Uterus (tissue), 4 donors: ENCODE data around the gene HSPA8. TPM values are rescaled to one million over a fixed set of nuclear protein-coding genes. Genes with fewer than 3 reads are reported as not detected.

Experiments
- DNase-seq, 2 donors: peaks; one replicate each; pipeline ENCODE4 v3.0.0-alpha.2; 2019 to 2020
- H3K27ac ChIP-seq, 2 donors: fragments of 200-600 bp; sonication (generic); 1 replicate in 1 of 2; 2 replicates in 1 of 2; pipeline ENCODE4 v1.5.1; 2016 to 2018
- H3K27me3 ChIP-seq, 2 donors: fragments of 200-600 bp; sonication (generic); one replicate each; pipeline ENCODE4 v1.5.1; 2018 to 2019; ENCODE audit warnings: control low read depth in 1 of 2
- H3K36me3 ChIP-seq, 2 donors: fragments of 200-600 bp; sonication (generic); one replicate each; pipeline ENCODE4 v1.5.1; 2019; ENCODE audit warnings: control low read depth in 1 of 2
- H3K4me1 ChIP-seq, 2 donors: fragments of 200-600 bp; sonication (generic); one replicate each; pipeline ENCODE4 v1.5.1; 2018 to 2019; ENCODE audit warnings: control low read depth in 1 of 2
- H3K4me3 ChIP-seq, 2 donors: fragments of 200-600 bp; sonication (generic); 1 replicate in 1 of 2; 2 replicates in 1 of 2; pipeline ENCODE4 v1.5.1; 2018 to 2019; ENCODE audit warnings: mild to moderate bottlenecking in 1 of 2
- H3K9me3 ChIP-seq, 2 donors: fragments of 200-600 bp; sonication (generic); one replicate each; pipeline ENCODE4 v1.5.1; 2019; ENCODE audit warnings: control low read depth in 1 of 2
- CTCF ChIP-seq, 4 experiments: fragments of 200-600 bp in 2 of 4; fragments of 450-650 bp in 2 of 4; sonication (generic) in 2 of 4; IDR thresholded peaks; one replicate each; pipeline ENCODE4 v1.5.1; 2016 to 2019; ENCODE audit warnings: antibody characterized with exemption in 4 of 4, mild to moderate bottlenecking in 2 of 4, moderate library complexity in 1 of 4
- POLR2A ChIP-seq, 2 donors: fragments of 450-650 bp; IDR thresholded peaks; one replicate each; pipeline ENCODE4 v1.6.1; 2016; ENCODE audit warnings: antibody characterized with exemption in 2 of 2, mild to moderate bottlenecking in 1 of 2, moderate library complexity in 1 of 2
- intact Hi-C: fragments of 100-400 bp; cut with DNase I; formaldehyde crosslinking; loops from one replicate; pipeline ENCODE4 v1.15.1; 2023; ENCODE audit warnings: low total_unique reads
- small RNA-seq: library from RNA; depleted of rRNA; stranded (forward); fragments of <200 nt; gene quantifications from one replicate; pipeline ENCODE3, GENCODE V24; 2016
- total RNA-seq, 4 donors: library from RNA; depleted of rRNA in 3 of 4; stranded (reverse); fragments of >200 nt in 3 of 4; gene quantifications; one replicate each; pipeline versions ENCODE4 v1.1.0 to v1.2.4, GENCODE V29; 2014 to 2023
- donor health status: DM: yes; HTN: yes; CAD: no.

Gene HSPA8
- total RNA-seq, 4 donors from 2014 or later, result 360 to 1,864 (median 476) TPM

- no peaks in the 10 kb centered on the region for H3K9me3 ChIP-seq
- H3K27me3 ChIP-seq, result no peaks in the 10 kb centered on the region
- H3K27ac ChIP-seq, result no peak overlapping the region
- no peaks in the 10 kb centered on the region for H3K4me1 ChIP-seq
- no peak for TF ChIP-seq CTCF (IDR thresholded peaks at IDR 0.05)
- no peak for TF ChIP-seq POLR2A (IDR thresholded peaks at IDR 0.05)
- H3K36me3 ChIP-seq, result no peaks in the 10 kb centered on the region
- intact Hi-C loops, result no loop called here
- DNase-seq, result no peak
- no peak overlapping the region for H3K4me3 ChIP-seq
Observed at GRCh38 chr11:123033895-123034294, 28.0 kb downstream of the HSPA8 start.

GRCh38 chr11:123030517-123030916 lies 31.4 kb downstream of the HSPA8 start:
- intact Hi-C loops, result no loop called here
- no peak for DNase-seq

GRCh38 chr11:123020968-123021367 lies 41.0 kb downstream of the HSPA8 start:
- Histone ChIP-seq H3K27ac (no peak overlapping the region), H3K4me1 (no peaks in the 10 kb centered on the region), H3K36me3 (no peaks in the 10 kb centered on the region), H3K4me3 (no peak overlapping the region), H3K27me3 (peaks cover 0 to 3% of the 10 kb centered on the region in 2 donors), H3K9me3 (no peaks in the 10 kb centered on the region)
- intact Hi-C loops, result no loop called here
- no peak for DNase-seq
- TF ChIP-seq CTCF (IDR thresholded peaks at IDR 0.05), result peak in 1 of 4 experiments; percentile 25
- TF ChIP-seq POLR2A (IDR thresholded peaks at IDR 0.05), result no peak

More at GRCh38 chr11:123030517-123030916, 31.4 kb downstream of the HSPA8 start:
- no peak for TF ChIP-seq POLR2A (IDR thresholded peaks at IDR 0.05)
- TF ChIP-seq CTCF (IDR thresholded peaks at IDR 0.05), result no peak
- H3K4me1 ChIP-seq, result no peaks in the 10 kb centered on the region
- no peak overlapping the region for H3K27ac ChIP-seq
- no peaks in the 10 kb centered on the region for H3K36me3 ChIP-seq
- no peaks in the 10 kb centered on the region for H3K9me3 ChIP-seq
- H3K27me3 ChIP-seq, result no peaks in the 10 kb centered on the region
- H3K4me3 ChIP-seq, result no peak overlapping the region

GRCh38 chr11:123018702-123019101 lies 43.2 kb downstream of the HSPA8 start:
- no peak for DNase-seq
- TF ChIP-seq CTCF (IDR thresholded peaks at IDR 0.05) (no peak), POLR2A (IDR thresholded peaks at IDR 0.05) (no peak)
- intact Hi-C loops, result no loop called here
- H3K36me3 ChIP-seq, result no peaks in the 10 kb centered on the region
- no peaks in the 10 kb centered on the region for H3K9me3 ChIP-seq
- H3K27ac ChIP-seq, result no peak overlapping the region
- no peaks in the 10 kb centered on the region for H3K4me1 ChIP-seq
- no peak overlapping the region for H3K4me3 ChIP-seq
- no peaks in the 10 kb centered on the region for H3K27me3 ChIP-seq

GRCh38 chr11:123011510-123011909 lies 50.4 kb downstream of the HSPA8 start:
- no peak for TF ChIP-seq CTCF (IDR thresholded peaks at IDR 0.05)
- no peak for TF ChIP-seq POLR2A (IDR thresholded peaks at IDR 0.05)
- Histone ChIP-seq H3K4me3 (no peak overlapping the region), H3K9me3 (no peaks in the 10 kb centered on the region), H3K4me1 (no peaks in the 10 kb centered on the region), H3K36me3 (no peaks in the 10 kb centered on the region), H3K27ac (no peak overlapping the region), H3K27me3 (no peaks in the 10 kb centered on the region)
- intact Hi-C loops, result no loop called here
- DNase-seq, result no peak

Small RNA genes within 50 kb of the gene (small RNA-seq; reads per million reads assigned to genes)
- gene RPL31P47 (not detected), gene SNORD14C (not detected), gene SNORD14D (not detected), gene SNORD14E (46.3 reads per million, percentile 93 among the genes with 10 or more reads in this experiment)

Other genes starting within 250 kb of the HSPA8 start
- under 1 TPM in 1 of 4 donors, not detected in 3; 0.69 TPM for gene CRTAM, start 223.6 kb downstream of the HSPA8 start, total RNA-seq
- 1 to 10 TPM in 3 of 4 donors, under 1 TPM in 1; 0.88 to 9.0 (median 3.3) TPM for gene JHY, start 179.4 kb downstream of the HSPA8 start, total RNA-seq
- not detected for gene BSX, start 80.3 kb downstream of the HSPA8 start, total RNA-seq
- 100 to 1,000 TPM in 2 of 4 donors, 10 to 100 TPM in 2; 51.6 to 143 (median 95.7) TPM for gene CLMP, start 133.1 kb upstream of the HSPA8 start, total RNA-seq